HFFc6 (cell line): ENCODE data around the gene ANKRD16. TPM values are rescaled to one million over a fixed set of nuclear protein-coding genes. Genes with fewer than 3 reads are reported as not detected.
A peak's percentile ranks its signal among the peaks of the same experiment; 100 is the strongest.

Source experiments
- DNase-seq: peaks from one replicate; pipeline ENCODE4 v3.0.0-alpha.2; 2018
- H3K27ac Mint-ChIP-seq: 2 replicates; pipeline ENCODE4 v1.8.0; 2020; ENCODE audit warnings: mild to moderate bottlenecking, mixed read lengths
- H3K27me3 Mint-ChIP-seq: 2 replicates; pipeline ENCODE4 v1.8.0; 2021; ENCODE audit warnings: mild to moderate bottlenecking, moderate library complexity, mixed read lengths; ENCODE audit not compliant: insufficient read depth
- H3K36me3 Mint-ChIP-seq: 2 replicates; pipeline ENCODE4 v1.8.0; 2021; ENCODE audit warnings: low read depth, mixed read lengths
- H3K4me1 Mint-ChIP-seq: 2 replicates; pipeline ENCODE4 v1.8.0; 2020; ENCODE audit warnings: low read depth, mixed read lengths
- H3K4me3 Mint-ChIP-seq: 2 replicates; pipeline ENCODE4 v1.8.0; 2020; ENCODE audit warnings: mild to moderate bottlenecking, moderate library complexity, mixed read lengths
- H3K9me3 Mint-ChIP-seq: 2 replicates; pipeline ENCODE4 v1.8.0; 2020; ENCODE audit warnings: mild to moderate bottlenecking, mixed read lengths
- long read RNA-seq: library from polyadenylated mRNA; unstranded; transcript quantifications from one replicate; pipeline ENCODE4 v2.0.0, GENCODE V29; 2019
- total RNA-seq, 6 experiments: library from RNA; stranded (reverse); fragmentation: NEBNext Ultra II Directional; extraction: Animal tissue kit (Norgen Biotek cat#: 25700); gene quantifications; 2 replicates in 1 of 6; 3 replicates in 5 of 6; pipeline ENCODE4 v1.2.3, GENCODE V29; 2021
- TF ChIP-seq, protein P1 (sequence below): fragments of 200-600 bp; sonication (generic); IDR thresholded peaks from 2 replicates; pipeline ENCODE4 v1.5.0; 2021; ENCODE audit warnings: antibody characterized with exemption, mild to moderate bottlenecking

ANKRD16 gene
- 1 to 10 TPM; 4.7 to 6.7 (median 5.5) TPM for total RNA-seq
- long read RNA-seq, partial matches to known transcripts, result 1 of 1 reads
- long read RNA-seq, other reads (novel, unspliced or antisense), result 0 of 1 reads

DNA sequence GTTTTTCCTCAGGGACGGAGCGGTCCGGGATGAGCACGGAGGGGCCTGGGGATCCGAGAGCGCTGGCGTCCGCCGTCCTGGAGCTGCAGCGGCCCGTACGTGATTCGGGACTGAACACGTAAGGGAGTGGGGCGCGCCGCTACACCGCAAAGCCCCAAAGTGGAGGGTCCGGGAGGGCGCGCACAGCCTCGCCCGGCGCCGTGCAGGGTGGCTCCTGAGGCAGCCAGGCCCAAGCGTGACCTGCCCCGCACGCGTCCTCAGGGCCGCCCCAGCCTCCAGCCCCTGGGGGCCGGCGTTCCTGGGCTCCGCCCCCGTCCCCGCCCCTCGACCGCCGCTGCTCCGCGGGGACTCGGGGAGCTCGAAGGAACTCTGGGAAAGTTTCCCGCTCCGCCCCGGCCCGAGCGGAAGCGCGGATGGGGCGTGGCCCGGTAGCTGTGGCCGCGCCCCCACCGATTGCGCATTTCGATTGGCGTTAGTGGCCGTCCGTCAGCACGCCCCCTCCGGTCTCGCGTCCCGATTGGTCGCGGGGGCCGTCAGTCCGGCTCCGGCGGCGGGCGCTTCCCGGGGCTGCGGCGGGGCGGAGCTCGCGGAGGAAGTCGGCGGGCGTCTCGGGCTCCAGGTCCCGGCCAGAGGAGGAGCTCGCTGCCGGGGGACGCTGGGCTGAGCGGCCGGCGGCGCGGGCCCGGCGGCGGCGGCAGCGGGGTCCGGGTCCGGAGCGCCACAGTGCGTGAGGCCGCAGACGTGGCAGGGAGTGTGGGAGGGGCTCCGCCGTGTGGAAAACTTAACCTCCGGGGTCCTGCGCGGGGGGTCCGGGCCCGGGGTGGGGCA, at the start of gene ANKRD16, which contains the start of gene FBH1:
ANKRD16 (minus strand) TSS at position 270 of the 828 bp plus-strand sequence. CDS start 539 bp downstream, outside the sequence.
FBH1 (plus strand) TSS at position 620 of the 828 bp plus-strand sequence; CDS start at position 723, 103 bp downstream.
- TF ChIP-seq, protein P1, sequence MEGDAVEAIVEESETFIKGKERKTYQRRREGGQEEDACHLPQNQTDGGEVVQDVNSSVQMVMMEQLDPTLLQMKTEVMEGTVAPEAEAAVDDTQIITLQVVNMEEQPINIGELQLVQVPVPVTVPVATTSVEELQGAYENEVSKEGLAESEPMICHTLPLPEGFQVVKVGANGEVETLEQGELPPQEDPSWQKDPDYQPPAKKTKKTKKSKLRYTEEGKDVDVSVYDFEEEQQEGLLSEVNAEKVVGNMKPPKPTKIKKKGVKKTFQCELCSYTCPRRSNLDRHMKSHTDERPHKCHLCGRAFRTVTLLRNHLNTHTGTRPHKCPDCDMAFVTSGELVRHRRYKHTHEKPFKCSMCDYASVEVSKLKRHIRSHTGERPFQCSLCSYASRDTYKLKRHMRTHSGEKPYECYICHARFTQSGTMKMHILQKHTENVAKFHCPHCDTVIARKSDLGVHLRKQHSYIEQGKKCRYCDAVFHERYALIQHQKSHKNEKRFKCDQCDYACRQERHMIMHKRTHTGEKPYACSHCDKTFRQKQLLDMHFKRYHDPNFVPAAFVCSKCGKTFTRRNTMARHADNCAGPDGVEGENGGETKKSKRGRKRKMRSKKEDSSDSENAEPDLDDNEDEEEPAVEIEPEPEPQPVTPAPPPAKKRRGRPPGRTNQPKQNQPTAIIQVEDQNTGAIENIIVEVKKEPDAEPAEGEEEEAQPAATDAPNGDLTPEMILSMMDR, result 0 out of 2 replicates have a peak, but pooled peaks have one; percentile 25
- Mint-ChIP-seq H3K36me3 (peaks cover 27% of the 10 kb centered on the region), H3K27me3 (no peaks in the 10 kb centered on the region), H3K4me3 (peak within 1 kb of the TSS; percentile 94), H3K9me3 (no peaks in the 10 kb centered on the region), H3K27ac (peak within 1 kb of the TSS; percentile 86), H3K4me1 (peaks cover 48% of the 10 kb centered on the region)
- DNase-seq, result peak; percentile 99

DNA sequence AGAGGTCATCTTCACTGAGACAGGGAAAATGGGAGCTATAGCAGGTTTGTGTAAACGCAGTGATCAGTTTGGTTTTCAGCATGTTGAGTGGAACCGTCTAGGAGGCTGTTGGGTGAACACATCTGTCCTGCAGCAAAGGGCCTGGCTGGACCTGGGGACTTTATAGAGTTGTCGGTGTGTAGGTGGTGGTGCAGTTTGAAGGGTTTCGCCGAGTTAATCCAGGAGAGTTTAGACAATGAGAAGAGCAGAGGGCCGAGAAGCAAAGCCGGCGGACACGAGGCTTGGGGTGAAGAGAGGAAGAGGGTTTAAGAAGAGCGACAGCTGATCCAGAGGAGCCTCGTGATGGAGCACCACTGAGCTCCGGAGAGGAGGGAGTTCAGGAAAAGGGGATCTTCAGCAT, 48.6 kb upstream of the ANKRD16 start:
- Mint-ChIP-seq H3K9me3 (no peaks in the 10 kb centered on the region), H3K4me3 (no peak overlapping the region), H3K36me3 (peaks cover 17% of the 10 kb centered on the region)

DNA sequence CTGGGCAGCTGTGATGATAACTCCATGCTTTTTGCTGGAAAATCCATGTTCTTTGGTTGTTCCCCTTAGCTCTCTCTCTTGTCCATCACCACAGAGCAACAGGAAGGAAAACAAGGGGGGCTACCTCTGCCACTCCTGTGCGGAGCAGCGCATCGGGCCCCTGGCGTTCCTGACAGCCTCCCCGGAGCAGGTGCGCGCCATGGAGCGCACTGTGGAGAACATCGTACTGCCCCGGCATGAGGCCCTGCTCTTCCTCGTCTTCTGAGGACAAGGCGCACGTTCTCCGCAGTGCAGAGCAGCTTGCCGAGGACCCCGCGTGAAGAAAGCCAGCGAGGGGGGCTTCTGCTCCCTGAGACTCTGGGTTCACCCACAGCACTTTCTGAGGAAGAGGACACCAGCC, 47.3 kb upstream of the ANKRD16 start:
- no peak for DNase-seq
- Mint-ChIP-seq H3K4me3 (no peak overlapping the region), H3K27ac (no peak overlapping the region), H3K4me1 (no peaks in the 10 kb centered on the region), H3K36me3 (peaks cover 23% of the 10 kb centered on the region), H3K9me3 (no peaks in the 10 kb centered on the region), H3K27me3 (peaks cover 2% of the 10 kb centered on the region; the same call in 1 of the 2 replicates)
- TF ChIP-seq, protein P1, result no peak

More for the DNA sequence above, 48.6 kb upstream of the ANKRD16 start:
- TF ChIP-seq, protein P1, result no peak
- Mint-ChIP-seq H3K27ac (no peak overlapping the region), H3K27me3 (peaks cover 2% of the 10 kb centered on the region), H3K4me1 (peaks cover 4% of the 10 kb centered on the region)
- DNase-seq, result no peak

DNA sequence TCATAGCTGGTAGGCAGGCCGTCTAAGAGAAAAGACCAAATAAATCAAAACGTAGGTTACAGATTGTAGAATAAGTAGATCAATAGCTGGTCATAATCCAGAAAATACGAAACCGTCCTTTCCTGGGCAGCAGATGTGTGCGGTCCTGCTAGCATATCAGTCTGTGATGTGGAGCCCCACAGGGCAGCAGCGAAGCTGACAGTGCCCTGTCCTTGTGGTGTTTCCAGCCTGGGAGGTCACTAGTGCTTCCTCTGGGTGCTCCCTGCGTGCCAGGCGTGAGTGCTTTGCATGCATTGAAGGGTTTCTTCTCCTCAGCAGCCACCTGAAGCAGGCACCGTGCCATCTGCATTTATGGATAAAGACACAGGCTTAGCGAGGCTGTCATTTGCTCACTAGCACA, 45.9 kb upstream of the ANKRD16 start:
- peaks cover 29% of the 10 kb centered on the region for H3K36me3 Mint-ChIP-seq
- no peaks in the 10 kb centered on the region for H3K9me3 Mint-ChIP-seq
- TF ChIP-seq, protein P1, result no peak
- H3K4me3 Mint-ChIP-seq, result no peak overlapping the region
- no peak overlapping the region for H3K27ac Mint-ChIP-seq
- DNase-seq, result no peak
- H3K4me1 Mint-ChIP-seq, result no peaks in the 10 kb centered on the region
- H3K27me3 Mint-ChIP-seq, result peaks cover 2% of the 10 kb centered on the region; the same call in 1 of the 2 replicates

DNA sequence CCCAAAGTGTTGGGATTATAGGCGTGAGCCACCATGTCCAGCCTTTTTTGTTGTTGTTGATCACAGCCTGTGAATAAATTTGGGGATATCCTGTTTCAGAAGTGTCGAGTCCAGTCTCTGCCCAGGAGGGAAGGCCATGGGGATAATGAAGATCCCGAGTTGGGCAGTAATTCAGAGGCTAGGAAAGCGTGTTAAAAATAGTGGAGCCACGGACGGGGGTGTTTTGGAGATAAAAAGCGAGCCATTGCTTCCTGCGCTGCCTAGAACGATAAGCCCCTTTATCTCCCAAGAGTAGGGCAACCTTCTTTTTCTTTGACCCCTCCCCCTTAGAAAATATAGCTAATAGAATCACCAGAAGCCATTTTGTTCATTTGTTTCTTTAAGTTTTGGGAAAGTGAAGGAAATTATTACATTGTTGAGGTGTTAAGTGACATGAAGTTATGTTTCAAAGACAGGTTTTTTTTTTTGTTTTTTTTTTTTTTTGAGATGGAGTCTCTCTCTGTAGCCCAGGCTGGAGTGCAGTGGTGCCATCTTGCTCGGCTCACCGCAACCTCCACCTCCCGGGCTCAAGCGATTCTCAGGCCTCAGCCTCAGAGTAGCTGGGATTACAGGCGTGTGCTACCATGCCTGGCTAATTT, 44.3 kb upstream of the ANKRD16 start:
- TF ChIP-seq, protein P1, result no peak
- H3K4me1 Mint-ChIP-seq, result no peaks in the 10 kb centered on the region
- DNase-seq, result no peak
- no peak overlapping the region for H3K27ac Mint-ChIP-seq
- H3K9me3 Mint-ChIP-seq, result no peaks in the 10 kb centered on the region
- no peak overlapping the region for H3K4me3 Mint-ChIP-seq
- H3K36me3 Mint-ChIP-seq, result peaks cover 44% of the 10 kb centered on the region
- H3K27me3 Mint-ChIP-seq, result peaks cover 2% of the 10 kb centered on the region; the same call in 1 of the 2 replicates
